GM18498 (cell line): ENCODE data around the gene CZIB.
A peak's percentile ranks its signal among the peaks of the same experiment; 100 is the strongest.
"Not testable (repeated sequence)": the region's sequence is repeated elsewhere in the genome, so short reads cannot be mapped to it uniquely, and the experiment has no call there.

Experiments used
- ATAC-seq: cut with Tn5 transposase; IDR thresholded peaks from one replicate; pipeline ENCODE4 v1.9.1; 2021; ENCODE audit warnings: mild to moderate bottlenecking, moderate library complexity; ENCODE audit not compliant: unreplicated experiment

CZIB gene

GRCh38 chr1:53238197-53239155 is 18.0 kb upstream of the CZIB start, which contains the start of gene MAGOH:
Gene MAGOH, minus strand, starts transcription at chr1:53238518. Its CDS starts 70 bp downstream, at chr1:53238448.
- ATAC-seq = peak; percentile 97

- no peak for ATAC-seq
Observed at GRCh38 chr1:53237638-53238037, 17.2 kb upstream of the CZIB start.

GRCh38 chr1:53220962-53221286 is 490 bp upstream of the CZIB start:
- ATAC-seq = no peak

GRCh38 chr1:53219711-53220110 is 723 bp downstream of the CZIB start:
- no peak for ATAC-seq

GRCh38 chr1:53218201-53218600 is 2.2 kb downstream of the CZIB start:
- no peak for ATAC-seq

GRCh38 chr1:53214376-53214940 is 6.0 kb downstream of the CZIB start:
- ATAC-seq = no peak

- no peak for ATAC-seq
Observed at GRCh38 chr1:53210954-53211353, 9.5 kb downstream of the CZIB start.

GRCh38 chr1:53210352-53210751 is 10.1 kb downstream of the CZIB start:
- ATAC-seq = no peak

- no peak for ATAC-seq
Observed at GRCh38 chr1:53207726-53208125, 12.7 kb downstream of the CZIB start.

- no peak for ATAC-seq
Observed at GRCh38 chr1:53206735-53207379, 13.6 kb downstream of the CZIB start.

GRCh38 chr1:53206083-53206685 is 14.2 kb downstream of the CZIB start:
- ATAC-seq = not testable (repeated sequence)

- not testable (repeated sequence) for ATAC-seq
Observed at GRCh38 chr1:53205496-53205895, 14.9 kb downstream of the CZIB start.

- ATAC-seq = no peak
Observed at GRCh38 chr1:53203466-53203865, 17.0 kb downstream of the CZIB start.

GRCh38 chr1:53198241-53198651 is 22.2 kb downstream of the CZIB start:
- ATAC-seq = no peak

- ATAC-seq = no peak
Observed at GRCh38 chr1:53197291-53198200, 22.9 kb downstream of the CZIB start.

GRCh38 chr1:53196485-53197290 is 23.7 kb downstream of the CZIB start, which contains the start of gene CPT2:
Gene CPT2, plus strand, starts transcription at chr1:53196824. Its CDS starts 120 bp downstream, at chr1:53196944.
- ATAC-seq = peak; percentile 99

- no peak for ATAC-seq
Observed at GRCh38 chr1:53196017-53196484, 24.4 kb downstream of the CZIB start.

- ATAC-seq = no peak
Observed at GRCh38 chr1:53195246-53196016, 25.0 kb downstream of the CZIB start.
